Activated T-helper 1 cell treated with anti-CD3 and anti-CD28 coated beads, Interleukin-2, amount 50 U/mL, for 16 hours (primary cell): ENCODE measurements around the gene IFNW1.

Experiments used
- DNase-seq, 2 donors: peaks; one replicate each; pipeline ENCODE4 v3.0.0-alpha.2; 2020; ENCODE audit warnings: low read depth in 1 of 2, low spot score in 1 of 2

Gene IFNW1

GRCh38 chr9:21110708-21111576, 30.7 kb downstream of the IFNW1 start:
- DNase-seq: no peak

GRCh38 chr9:21104787-21105186, 36.8 kb downstream of the IFNW1 start:
- no peak for DNase-seq

- DNase-seq: no peak
Observed at GRCh38 chr9:21102305-21102704, 39.3 kb downstream of the IFNW1 start.

- no peak for DNase-seq
Observed at GRCh38 chr9:21097817-21098216, 43.8 kb downstream of the IFNW1 start.

- no peak for DNase-seq
Observed at GRCh38 chr9:21096901-21097255, 44.8 kb downstream of the IFNW1 start.

GRCh38 chr9:21096172-21096900, 45.3 kb downstream of the IFNW1 start:
- peak in 1 of 2 donors; percentile 21 for DNase-seq

- DNase-seq: no peak
Observed at GRCh38 chr9:21095561-21095960, 46.1 kb downstream of the IFNW1 start.
